Panc1 (cell line): ENCODE data around the gene AGRN. TPM values are rescaled to one million over a fixed set of nuclear protein-coding genes. Genes with fewer than 3 reads are reported as not detected.

Source experiments
- ATAC-seq: fragments of 200-7000 bp; cut with Tn5 transposase; 2 replicates; pipeline ENCODE4 v1.9.1; 2020; ENCODE audit warnings: mild to moderate bottlenecking, moderate library complexity
- BruUV-seq: library from RNA; stranded (reverse); fragments of 400-500 nt; replicated peaks from 2 replicates; lab custom pipeline; 2021; lab: Mats Ljungman, UMichigan
- CTCF ChIA-PET: fragments of 300-600 bp; sonication (Branson Sonifier 250); formaldehyde crosslinking; loops from one replicate; lab custom pipeline; 2022; ENCODE audit warnings: antibody characterized with exemption; lab: Charles Lee
- POLR2A ChIA-PET: fragments of 300-600 bp; sonication (Branson Sonifier 250); formaldehyde crosslinking; loops from one replicate; lab custom pipeline; 2022; ENCODE audit warnings: antibody characterized with exemption; lab: Charles Lee
- DNase-seq: peaks from one replicate; pipeline ENCODE4 v3.0.0-alpha.2; 2010; ENCODE audit warnings: low read depth, low spot score
- H3K27ac ChIP-seq: 2 replicates; pipeline ENCODE4 v1.5.1; 2011; ENCODE audit warnings: mild to moderate bottlenecking, low read length, inconsistent platforms
- H3K27me3 ChIP-seq: fragments of 200-500 bp; sonication (Bioruptor generic); 2 replicates; pipeline ENCODE4 v1.6.0; 2014; ENCODE audit warnings: low read length, inconsistent platforms; ENCODE audit not compliant: control insufficient read depth, insufficient read depth
- H3K36me3 ChIP-seq: fragments of 200-500 bp; sonication (Bioruptor generic); 2 replicates; pipeline ENCODE4 v1.5.1; 2014; ENCODE audit warnings: inconsistent platforms, mild to moderate bottlenecking, low read length, moderate library complexity; ENCODE audit not compliant: control insufficient read depth, insufficient read depth
- H3K4me1 ChIP-seq: 2 replicates; pipeline ENCODE4 v1.5.1; 2011; ENCODE audit warnings: inconsistent platforms, mild to moderate bottlenecking, low read length, moderate library complexity; ENCODE audit not compliant: control insufficient read depth, insufficient read depth
- H3K4me3 ChIP-seq, 2 experiments: 2 replicates each; pipeline ENCODE4 v1.5.1; 2011 to 2012; ENCODE audit warnings: low read depth in 2 of 2, low read length in 2 of 2, mild to moderate bottlenecking in 2 of 2, inconsistent platforms in 1 of 2, moderate library complexity in 1 of 2
- H3K9me3 ChIP-seq: fragments of 200-500 bp; sonication (Bioruptor generic); 2 replicates; pipeline ENCODE4 v1.5.1; 2014; ENCODE audit warnings: low read depth, mild to moderate bottlenecking, inconsistent platforms, low read length, moderate library complexity; ENCODE audit not compliant: control insufficient read depth, insufficient read depth
- CTCF ChIP-seq: fragments of 450-650 bp; IDR thresholded peaks from 2 replicates; pipeline ENCODE4 v1.5.1; 2017; ENCODE audit warnings: mild to moderate bottlenecking
- POLR2AphosphoS5 ChIP-seq: IDR thresholded peaks from 2 replicates; pipeline ENCODE4 v1.6.1; 2012; ENCODE audit warnings: mild to moderate bottlenecking, low read depth, low read length, moderate library complexity
- REST ChIP-seq, 2 experiments: IDR thresholded peaks; 2 replicates each; pipeline ENCODE4 v1.6.1; 2011 to 2012; ENCODE audit warnings: low read depth in 2 of 2, control low read depth in 1 of 2, low read length in 1 of 2, mild to moderate bottlenecking in 1 of 2, moderate library complexity in 1 of 2; ENCODE audit not compliant: insufficient read depth in 1 of 2
- SIN3A ChIP-seq: IDR thresholded peaks from 2 replicates; pipeline ENCODE4 v1.6.1; 2012; ENCODE audit warnings: low read depth, mild to moderate bottlenecking, low read length, moderate library complexity, borderline replicate concordance; ENCODE audit not compliant: insufficient read depth
- TCF7L2 ChIP-seq: IDR thresholded peaks from 2 replicates; pipeline ENCODE4 v1.6.1; 2011; ENCODE audit warnings: mild to moderate bottlenecking, low read depth, low read length, inconsistent platforms
- in situ Hi-C: cut with HindIII; loops from 2 replicates; pipeline ENCODE4 v1.10.0; 2016; ENCODE audit warnings: low sequenced_read_pairs, low pct_unique_long_range_greater_than_20kb
- intact Hi-C: fragments of 100-400 bp; cut with micrococcal nuclease; formaldehyde crosslinking; loops from one replicate; pipeline ENCODE4 v1.10.0; 2022; ENCODE audit not compliant: unreplicated experiment
- total RNA-seq: library from RNA; stranded (reverse); gene quantifications from one replicate; pipeline ENCODE4 v1.2.1, GENCODE V29; 2021; ENCODE audit not compliant: unreplicated experiment

AGRN gene
- total RNA-seq, 1 experiment from 2014 or later: 153 TPM

- TF ChIP-seq CTCF (no peak), TCF7L2 (no peak), REST (IDR thresholded peaks at IDR 0.05; ENCODE audit: insufficient read depth in 1 of 2, low read depth in 2 of 2, low read length in 1 of 2) (no peak), POLR2AphosphoS5 (no peak), SIN3A (no peak)
- POLR2A ChIA-PET: no interaction called here
- no peak overlapping the region for H3K27ac ChIP-seq
- intact Hi-C loops (no loop called here), in situ Hi-C loops (no loop called here)
- ATAC-seq (no peak), DNase-seq (no peak)
- H3K27me3 ChIP-seq: no peaks in the 10 kb centered on the region
- 0 out of 2 replicates have a peak, but pooled peaks cover 4% of the 10 kb centered on the region for H3K4me1 ChIP-seq
- H3K36me3 ChIP-seq: no peaks in the 10 kb centered on the region
- BruUV-seq: no TSS peak
- H3K9me3 ChIP-seq: no peaks in the 10 kb centered on the region
- CTCF ChIA-PET: no interaction called here
- H3K4me3 ChIP-seq: no peak overlapping the region
Measured at GRCh38 chr1:973459-974292, 46.2 kb upstream of the AGRN start.

- DNase-seq: no peak
- CTCF ChIA-PET: no interaction called here
Measured at GRCh38 chr1:974293-974640, 45.7 kb upstream of the AGRN start.

More at GRCh38 chr1:974293-974640, 45.7 kb upstream of the AGRN start:
- ATAC-seq: no peak
- no peak overlapping the region for H3K27ac ChIP-seq
- no TSS peak for BruUV-seq
- H3K4me1 ChIP-seq: 0 out of 2 replicates have a peak, but pooled peaks cover 4% of the 10 kb centered on the region
- POLR2A ChIA-PET: interaction anchor here (0.6 kb wide), 1 partner anchor 39 kb away, joined by 3 read pairs; the partner anchor contains the start of gene ISG15
- no peaks in the 10 kb centered on the region for H3K27me3 ChIP-seq
- no peak overlapping the region for H3K4me3 ChIP-seq
- H3K9me3 ChIP-seq: no peaks in the 10 kb centered on the region
- intact Hi-C loops (no loop called here), in situ Hi-C loops (no loop called here)
- H3K36me3 ChIP-seq: no peaks in the 10 kb centered on the region
- TF ChIP-seq POLR2AphosphoS5 (no peak), REST (IDR thresholded peaks at IDR 0.05; ENCODE audit: insufficient read depth in 1 of 2, low read depth in 2 of 2, low read length in 1 of 2) (no peak), CTCF (no peak), SIN3A (no peak), TCF7L2 (no peak)
